AG04450 (cell line): ENCODE results near the gene UBR2. TPM values are rescaled to one million over a fixed set of nuclear protein-coding genes. Genes with fewer than 3 reads are reported as not detected.

Source experiments
- CTCF ChIA-PET: fragments of 300-600, 350-600 bp; formaldehyde crosslinking; extraction: SDS; loops from one replicate; lab custom pipeline; 2022; ENCODE audit warnings: antibody characterized with exemption, inconsistent platforms; lab: Charles Lee
- POLR2A ChIA-PET: fragments of 350-600 bp; formaldehyde crosslinking; extraction: SDS; loops from one replicate; lab custom pipeline; 2021; ENCODE audit warnings: antibody characterized with exemption, inconsistent platforms; lab: Yijun Ruan, JAX
- DNase-seq: peaks from one replicate; pipeline ENCODE4 v3.0.0-alpha.2; 2011; ENCODE audit warnings: low read depth, low spot score
- H3K27ac ChIP-seq: one replicate; pipeline ENCODE4 v1.5.1; 2012; ENCODE audit warnings: low read depth, low read length, control low read depth
- H3K27me3 ChIP-seq: one replicate; pipeline ENCODE4 v1.6.0; 2012; ENCODE audit warnings: low read length; ENCODE audit not compliant: control insufficient read depth, insufficient read depth
- H3K4me3 ChIP-seq: 2 replicates; pipeline ENCODE4 v1.5.1; 2011; ENCODE audit warnings: mild to moderate bottlenecking, low read depth, low read length, control low read depth
- H3K9me3 ChIP-seq: 2 replicates; pipeline ENCODE4 v1.5.1; 2012; ENCODE audit warnings: low read length; ENCODE audit not compliant: control insufficient read depth, insufficient read depth
- CTCF ChIP-seq: IDR thresholded peaks from 2 replicates; pipeline ENCODE4 v1.5.1; 2011; ENCODE audit warnings: low read depth, low read length, control low read depth, inconsistent platforms
- polyA plus RNA-seq: library from polyadenylated mRNA; depleted of rRNA; stranded (reverse); fragments of >200 nt; gene quantifications from 2 replicates; pipeline ENCODE4 v1.2.3, GENCODE V29; 2011

Gene UBR2
- polyA plus RNA-seq, 1 experiment = 25.3 TPM

- Histone ChIP-seq H3K27ac (no peak overlapping the region), H3K4me3 (no peak overlapping the region), H3K27me3 (peaks cover 2% of the 10 kb centered on the region), H3K9me3 (peaks cover 2% of the 10 kb centered on the region; the same call in 1 of the 2 replicates)
- POLR2A ChIA-PET = interaction anchor here (0.6 kb wide), 1 partner anchor 26 kb away, joined by 8 read pairs; no protein-coding TSS in a partner anchor
- TF ChIP-seq CTCF = no peak
- CTCF ChIA-PET = interaction anchor here (1.0 to 4.2 kb wide), 4 partner anchors 10 to 62 kb away, joined by 4 to 51 read pairs (median 12); partner anchors contain the start of gene TBCC
- DNase-seq = no peak
These were observed 161.0 kb downstream of the UBR2 start for GRCh38 chr6:42724825-42725224.

GRCh38 chr6:42726026-42726425 is 162.2 kb downstream of the UBR2 start:
- no peak for DNase-seq
- ChIA-PET POLR2A (interaction anchor here (0.6 to 2.8 kb wide), 6 partner anchors 20 to 114 kb away, joined by 3 to 17 read pairs (median 4); partner anchors contain the start of genes BICRAL and TBCC), CTCF (interaction anchor here (0.6 to 4.2 kb wide), 34 partner anchors 8 to 776 kb away, joined by 3 to 57 read pairs (median 4); partner anchors contain the start of genes RPL7L1 and TBCC)
- Histone ChIP-seq H3K27ac (no peak overlapping the region), H3K9me3 (peaks cover 2% of the 10 kb centered on the region; the same call in 1 of the 2 replicates), H3K27me3 (peaks cover 2% of the 10 kb centered on the region), H3K4me3 (peak overlapping the region; percentile 40; the same call in 1 of the 2 replicates)
- TF ChIP-seq CTCF = no peak

- no peaks in the 10 kb centered on the region for H3K27me3 ChIP-seq
- H3K27ac ChIP-seq = peak overlapping the region; percentile 49
- ChIA-PET POLR2A (interaction anchor here (0.6 to 2.8 kb wide), 6 partner anchors 10 to 61 kb away, joined by 3 to 17 read pairs (median 4); partner anchors contain the start of genes BICRAL and TBCC), CTCF (interaction anchor here (0.6 to 4.2 kb wide), 30 partner anchors 9 to 179 kb away, joined by 3 to 57 read pairs (median 4); partner anchors contain the start of genes RPL7L1 and TBCC)
- peak overlapping the region; percentile 40 for H3K4me3 ChIP-seq
- TF ChIP-seq CTCF = peak; percentile 93
- peak; percentile 87 for DNase-seq
- H3K9me3 ChIP-seq = peaks cover 2% of the 10 kb centered on the region; the same call in 1 of the 2 replicates
These were observed 162.8 kb downstream of the UBR2 start for GRCh38 chr6:42726485-42727086.

GRCh38 chr6:42727087-42727611 is 163.3 kb downstream of the UBR2 start:
- no peak for TF ChIP-seq CTCF
- Histone ChIP-seq H3K9me3 (peaks cover 6% of the 10 kb centered on the region), H3K4me3 (peak overlapping the region; percentile 31), H3K27ac (peak overlapping the region; percentile 49), H3K27me3 (no peaks in the 10 kb centered on the region)
- POLR2A ChIA-PET = interaction anchor here (0.6 to 2.8 kb wide), 6 partner anchors 11 to 56 kb away, joined by 3 to 17 read pairs (median 4); partner anchors contain the start of genes BICRAL and TBCC
- CTCF ChIA-PET = interaction anchor here (0.8 to 4.2 kb wide), 13 partner anchors 10 to 179 kb away, joined by 3 to 57 read pairs (median 7); no protein-coding TSS in a partner anchor
- DNase-seq = no peak
